PC-3 (cell line): ENCODE measurements around the gene ZCCHC7.

Experiments used
- CTCF ChIP-seq: fragments of 300-600 bp; sonication (generic); conservative IDR thresholded peaks from 2 replicates; pipeline ENCODE4 v1.5.1; 2017; ENCODE audit warnings: antibody characterized with exemption, low read depth, mild to moderate bottlenecking, low read length
- EZH2 ChIP-seq: fragments of 300-600 bp; sonication (generic); IDR thresholded peaks from one replicate; pipeline ENCODE4 v1.6.1; 2017; ENCODE audit warnings: antibody characterized with exemption, mild to moderate bottlenecking, low read length; ENCODE audit not compliant: unreplicated experiment

GRCh38 chr9:37363124-37363523 lies 242.8 kb downstream of the ZCCHC7 start:
- TF ChIP-seq CTCF (no peak), EZH2 (no peak)
